ENCODE data around the gene ITGA6. TPM values are rescaled to one million over a fixed set of nuclear protein-coding genes. Genes with fewer than 3 reads are reported as not detected.

ITGA6 gene
- total RNA-seq, 1 donor from 2014 or later = 26.1 TPM

GRCh38 chr2:172455121-172455515 lies 27.7 kb downstream of the ITGA6 start:
- peaks cover 16% of the 10 kb centered on the region for H3K27me3 Mint-ChIP-seq
- H3K4me3 Mint-ChIP-seq = no peak overlapping the region
- DNase-seq (ENCODE audit: extremely low spot score, unreplicated experiment) = no peak
- H3K9me3 Mint-ChIP-seq = no peaks in the 10 kb centered on the region
- no peak for TF ChIP-seq CTCF (conservative IDR thresholded peaks at IDR 0.05)
- no peaks in the 10 kb centered on the region for H3K36me3 Mint-ChIP-seq
- no peak overlapping the region for H3K27ac Mint-ChIP-seq
- peaks cover 8% of the 10 kb centered on the region for H3K4me1 Mint-ChIP-seq (ENCODE audit: unreplicated experiment)

- H3K4me1 Mint-ChIP-seq (ENCODE audit: unreplicated experiment) = peaks cover 14% of the 10 kb centered on the region
- H3K27me3 Mint-ChIP-seq = peaks cover 17% of the 10 kb centered on the region
- no peak overlapping the region for H3K27ac Mint-ChIP-seq
- no peak for DNase-seq (ENCODE audit: extremely low spot score, unreplicated experiment)
- no peaks in the 10 kb centered on the region for H3K36me3 Mint-ChIP-seq
- H3K4me3 Mint-ChIP-seq = no peak overlapping the region
- TF ChIP-seq CTCF (conservative IDR thresholded peaks at IDR 0.05) = no peak
- H3K9me3 Mint-ChIP-seq = no peaks in the 10 kb centered on the region
Observed at GRCh38 chr2:172456002-172456401, 28.6 kb downstream of the ITGA6 start.

- H3K4me1 Mint-ChIP-seq (ENCODE audit: unreplicated experiment) = peaks cover 17% of the 10 kb centered on the region
- H3K4me3 Mint-ChIP-seq = no peak overlapping the region
Observed at GRCh38 chr2:172457536-172457935, 30.1 kb downstream of the ITGA6 start.

DNA sequence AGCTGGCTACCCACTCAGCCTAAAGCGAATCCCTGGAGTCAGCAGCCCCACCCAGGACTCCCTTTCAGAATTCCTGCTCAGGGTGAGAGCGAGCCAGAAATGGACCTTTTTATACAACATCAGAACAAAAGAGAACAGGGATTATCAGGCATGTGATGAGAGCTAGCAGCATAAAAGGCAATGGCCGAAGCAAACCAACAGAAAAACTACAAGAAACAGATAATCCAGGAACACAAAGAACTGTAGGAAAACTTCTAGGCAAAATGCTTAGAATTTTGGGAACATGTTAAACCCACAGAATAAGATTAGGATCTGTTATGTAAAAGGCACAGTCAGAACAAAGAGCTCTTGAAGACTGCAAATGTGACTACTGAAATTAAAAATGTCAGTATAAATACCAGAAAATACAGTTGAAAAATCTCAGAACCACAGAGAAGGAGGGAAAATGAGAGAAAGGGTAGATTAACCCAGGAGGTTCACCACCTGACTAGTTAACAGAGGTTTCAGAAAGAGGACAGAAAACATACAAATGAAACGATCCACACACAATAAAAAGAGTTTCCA lies 31.3 kb downstream of the ITGA6 start:
- peaks cover 14% of the 10 kb centered on the region for H3K4me1 Mint-ChIP-seq (ENCODE audit: unreplicated experiment)
- H3K27ac Mint-ChIP-seq = no peak overlapping the region
- H3K27me3 Mint-ChIP-seq = peaks cover 14% of the 10 kb centered on the region
- TF ChIP-seq CTCF (conservative IDR thresholded peaks at IDR 0.05) = no peak
- no peak for DNase-seq (ENCODE audit: extremely low spot score, unreplicated experiment)
- no peak overlapping the region for H3K4me3 Mint-ChIP-seq
- H3K36me3 Mint-ChIP-seq = no peaks in the 10 kb centered on the region
- H3K9me3 Mint-ChIP-seq = no peaks in the 10 kb centered on the region

More at GRCh38 chr2:172457536-172457935, 30.1 kb downstream of the ITGA6 start:
- no peaks in the 10 kb centered on the region for H3K36me3 Mint-ChIP-seq
- H3K27me3 Mint-ChIP-seq = peaks cover 17% of the 10 kb centered on the region
- H3K27ac Mint-ChIP-seq = no peak overlapping the region
- DNase-seq (ENCODE audit: extremely low spot score, unreplicated experiment) = no peak
- no peak for TF ChIP-seq CTCF (conservative IDR thresholded peaks at IDR 0.05)
- H3K9me3 Mint-ChIP-seq = no peaks in the 10 kb centered on the region

DNA sequence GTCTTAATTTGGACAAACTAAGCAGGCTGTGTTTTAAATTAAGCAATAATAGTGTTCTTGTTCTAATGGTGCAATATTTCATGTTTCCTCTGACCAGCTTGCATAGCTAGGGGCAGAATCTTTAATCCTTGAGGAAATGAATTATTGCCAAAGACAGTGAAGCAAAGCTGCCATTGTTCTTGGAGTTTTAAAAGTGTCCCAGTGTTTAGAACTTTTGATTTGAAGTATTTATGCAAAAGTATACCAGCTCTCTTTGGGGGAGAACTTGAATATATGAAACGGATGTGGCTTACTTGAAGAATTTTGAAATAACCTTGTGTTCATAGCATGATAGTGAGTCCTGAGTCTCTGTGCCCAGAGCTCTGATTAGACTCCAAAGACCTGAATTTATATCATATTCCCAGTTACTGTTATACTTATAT lies 33.4 kb downstream of the ITGA6 start:
- Mint-ChIP-seq H3K4me1 (ENCODE audit: unreplicated experiment) (peaks cover 13% of the 10 kb centered on the region), H3K36me3 (no peaks in the 10 kb centered on the region)
- no peak for TF ChIP-seq CTCF (conservative IDR thresholded peaks at IDR 0.05)

More for the DNA sequence above, 33.4 kb downstream of the ITGA6 start:
- Mint-ChIP-seq H3K9me3 (no peaks in the 10 kb centered on the region), H3K27me3 (peaks cover 12% of the 10 kb centered on the region), H3K27ac (no peak overlapping the region), H3K4me3 (no peak overlapping the region)
- DNase-seq (ENCODE audit: extremely low spot score, unreplicated experiment) = no peak
